Left lobe of liver (tissue), 2 donors: Measurements from ENCODE around the gene RBFOX1. TPM values are rescaled to one million over a fixed set of nuclear protein-coding genes. Genes with fewer than 3 reads are reported as not detected.

ENCODE experiments used
- ATAC-seq: fragments of 200-7000 bp; cut with Tn5 transposase; one replicate; pipeline ENCODE4 v1.9.1; 2020; ENCODE audit warnings: mild to moderate bottlenecking, moderate library complexity
- DNase-seq: peaks from one replicate; pipeline ENCODE4 v3.0.0-alpha.2; 2020; ENCODE audit warnings: low spot score
- total RNA-seq: library from RNA; stranded (reverse); gene quantifications from one replicate; pipeline ENCODE4 v1.2.1, GENCODE V29; 2021
- donor health status: DM: no; HTN: no; CAD: no; lungs with moderate emphysema.
- donor health status: DM: no; HTN: yes; CAD: no.

Gene RBFOX1
- total RNA-seq, 1 donor from 2014 or later = not detected

GRCh38 chr16:7581175-7581574, 248.5 kb downstream of the RBFOX1 start:
- no peak for ATAC-seq
- no peak for DNase-seq

GRCh38 chr16:7583396-7583795, 250.8 kb downstream of the RBFOX1 start:
- no peak for ATAC-seq
- no peak for DNase-seq

- ATAC-seq = no peak
These were observed 251.9 kb downstream of the RBFOX1 start for GRCh38 chr16:7584561-7584960.

DNA sequence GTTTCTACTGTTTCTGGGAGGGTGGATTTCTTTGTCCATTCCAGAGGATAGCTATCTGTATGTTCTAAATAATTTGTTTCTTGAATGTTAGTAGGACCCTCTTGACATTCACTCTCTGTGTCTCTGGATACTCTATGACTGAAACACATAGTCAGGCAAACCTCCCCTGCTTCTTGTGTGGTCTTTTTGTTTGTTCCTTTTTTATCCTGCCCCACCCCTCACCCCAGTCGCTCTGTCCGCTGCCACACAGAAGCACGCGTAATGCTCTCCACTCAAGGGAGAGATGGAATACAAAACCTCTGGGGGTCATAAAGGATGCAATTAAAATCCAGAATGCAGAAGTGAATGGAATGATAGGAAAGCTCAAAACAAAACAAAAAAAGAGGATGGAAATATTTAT, 253.1 kb downstream of the RBFOX1 start:
- ATAC-seq = no peak
- DNase-seq = no peak

More at GRCh38 chr16:7584561-7584960, 251.9 kb downstream of the RBFOX1 start:
- DNase-seq = no peak

DNA sequence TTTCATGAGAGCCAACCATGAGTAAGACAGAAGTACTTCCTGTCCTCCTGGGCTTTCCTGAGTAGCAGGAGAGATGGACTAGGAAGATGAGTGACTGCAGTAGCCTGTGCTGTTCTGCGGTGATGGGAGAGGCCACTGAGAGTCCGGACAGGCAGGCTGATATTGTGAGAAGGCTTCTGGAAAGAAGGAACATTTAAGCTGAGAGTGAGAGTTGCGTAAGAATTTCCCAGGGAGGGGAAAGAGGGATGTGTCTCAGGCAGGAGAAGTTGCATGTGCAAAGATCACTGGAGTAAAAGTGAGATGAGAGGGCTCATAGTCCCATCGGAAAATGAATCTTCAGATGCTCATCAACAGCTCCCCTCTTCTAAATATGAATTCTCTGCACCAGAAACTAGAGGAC, 258.3 kb downstream of the RBFOX1 start:
- ATAC-seq (no peak), DNase-seq (no peak)

GRCh38 chr16:7596308-7596707, 263.7 kb downstream of the RBFOX1 start:
- ATAC-seq = no peak
- DNase-seq = no peak

DNA sequence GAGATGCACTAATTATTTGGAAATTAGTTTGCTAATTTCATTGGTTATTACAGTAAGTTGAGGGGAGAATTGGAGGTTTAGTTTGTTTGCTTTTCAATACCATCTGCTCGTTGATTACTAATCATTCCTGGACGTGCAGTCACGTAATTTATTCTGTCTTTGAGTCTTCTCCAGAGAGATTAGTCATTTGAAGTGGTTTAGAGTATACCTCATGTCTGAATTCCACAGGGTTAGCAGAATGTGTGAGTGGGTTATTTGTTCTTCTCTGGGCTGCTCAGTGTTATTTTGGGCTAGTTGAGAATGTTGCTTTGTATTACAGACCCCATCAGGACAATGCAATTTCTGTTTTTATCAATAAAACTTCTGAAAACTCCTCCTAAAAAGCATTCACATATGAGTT, 265.0 kb downstream of the RBFOX1 start:
- no peak for DNase-seq

DNA sequence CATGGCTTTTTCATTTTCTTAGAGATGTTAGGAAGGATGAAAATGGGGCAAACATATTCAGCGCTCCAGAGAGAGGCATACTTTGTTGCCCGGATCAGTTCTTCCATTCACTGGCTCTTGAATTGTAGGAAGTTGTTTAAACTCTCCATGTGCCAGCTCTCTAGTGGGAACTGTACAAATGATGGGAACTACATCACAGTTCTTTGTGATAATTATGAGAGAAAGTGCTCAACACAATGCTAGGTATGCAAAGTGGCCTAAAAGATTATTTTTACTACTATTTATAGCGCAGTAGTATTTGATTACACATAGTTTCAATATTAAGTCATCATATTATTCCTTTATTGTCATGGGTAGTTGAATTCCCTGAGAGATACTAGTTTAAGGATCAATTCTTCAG, 268.5 kb downstream of the RBFOX1 start:
- DNase-seq (no peak), ATAC-seq (no peak)

More for the DNA sequence above, 265.0 kb downstream of the RBFOX1 start:
- no peak for ATAC-seq

DNA sequence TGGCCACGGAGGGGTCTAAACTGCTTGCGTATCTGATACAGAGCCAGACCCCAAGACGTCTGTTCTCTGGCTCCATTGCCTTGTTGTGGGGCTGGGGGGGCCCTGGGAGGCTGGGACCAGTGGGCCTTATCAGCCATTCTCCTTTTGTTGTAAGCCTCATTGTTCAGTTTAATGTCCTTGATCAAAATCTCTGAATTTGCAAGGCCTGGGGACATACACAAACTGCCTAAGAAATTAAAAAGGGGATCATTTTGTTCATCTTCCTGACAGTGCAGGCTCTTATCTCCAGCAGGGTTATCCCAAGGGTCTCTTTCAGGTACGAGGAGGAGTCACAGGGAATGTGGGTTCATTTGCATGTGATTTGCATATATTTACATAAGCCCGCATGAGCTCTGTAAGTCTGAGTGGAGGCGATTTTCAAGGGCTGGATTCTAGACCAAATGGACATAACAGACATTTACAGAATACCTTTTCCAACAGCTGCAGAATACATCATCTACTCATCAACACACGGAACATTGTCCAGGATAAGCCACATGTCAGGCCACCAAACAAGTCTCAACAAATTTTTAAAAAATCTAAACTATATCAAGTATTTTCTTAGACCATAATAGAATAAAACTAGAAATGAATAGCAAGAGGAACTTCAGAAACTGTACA, 269.8 kb downstream of the RBFOX1 start:
- ATAC-seq = no peak
- DNase-seq = no peak

DNA sequence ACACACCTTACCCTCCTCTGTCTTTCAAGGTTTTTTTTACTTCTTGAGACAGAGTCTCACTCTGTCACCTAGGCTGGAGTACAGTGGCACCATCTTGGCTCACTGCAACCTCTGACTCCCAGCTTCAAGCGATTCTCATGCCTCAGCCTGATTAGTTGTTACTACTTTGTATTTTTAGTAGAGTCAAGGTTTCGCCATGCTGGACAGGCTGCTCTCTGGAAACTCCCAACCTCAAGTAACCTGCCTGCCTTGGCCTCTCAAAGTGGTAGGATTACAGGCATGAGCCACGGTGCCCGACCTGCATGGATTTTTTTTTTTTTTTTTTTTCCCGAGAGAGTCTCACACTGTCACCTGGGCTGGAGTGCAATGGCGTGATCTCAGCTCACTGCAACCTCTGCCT, 273.2 kb downstream of the RBFOX1 start:
- no peak for DNase-seq
- no peak for ATAC-seq

- ATAC-seq (no peak), DNase-seq (no peak)
These were observed 280.0 kb downstream of the RBFOX1 start for GRCh38 chr16:7612671-7613070.

DNA sequence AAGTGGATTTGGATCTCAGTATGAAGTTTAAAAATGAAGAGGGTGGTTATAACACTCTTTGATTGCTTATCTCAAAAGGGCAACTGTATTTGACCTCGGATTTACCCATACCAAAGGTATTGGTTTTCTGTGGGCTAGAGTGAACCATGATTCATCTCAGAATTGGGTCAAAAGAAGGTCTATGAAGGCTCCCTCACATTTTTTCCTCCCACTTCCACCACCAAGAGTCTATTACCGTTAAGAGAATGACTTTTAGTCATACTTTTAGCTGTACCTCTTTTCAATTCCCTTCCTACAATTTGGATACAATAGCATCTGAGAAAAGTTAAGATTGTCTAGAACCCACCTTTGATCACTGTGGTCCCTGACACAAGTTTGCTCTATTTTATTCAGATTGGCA, 280.9 kb downstream of the RBFOX1 start:
- no peak for DNase-seq
- ATAC-seq = no peak

DNA sequence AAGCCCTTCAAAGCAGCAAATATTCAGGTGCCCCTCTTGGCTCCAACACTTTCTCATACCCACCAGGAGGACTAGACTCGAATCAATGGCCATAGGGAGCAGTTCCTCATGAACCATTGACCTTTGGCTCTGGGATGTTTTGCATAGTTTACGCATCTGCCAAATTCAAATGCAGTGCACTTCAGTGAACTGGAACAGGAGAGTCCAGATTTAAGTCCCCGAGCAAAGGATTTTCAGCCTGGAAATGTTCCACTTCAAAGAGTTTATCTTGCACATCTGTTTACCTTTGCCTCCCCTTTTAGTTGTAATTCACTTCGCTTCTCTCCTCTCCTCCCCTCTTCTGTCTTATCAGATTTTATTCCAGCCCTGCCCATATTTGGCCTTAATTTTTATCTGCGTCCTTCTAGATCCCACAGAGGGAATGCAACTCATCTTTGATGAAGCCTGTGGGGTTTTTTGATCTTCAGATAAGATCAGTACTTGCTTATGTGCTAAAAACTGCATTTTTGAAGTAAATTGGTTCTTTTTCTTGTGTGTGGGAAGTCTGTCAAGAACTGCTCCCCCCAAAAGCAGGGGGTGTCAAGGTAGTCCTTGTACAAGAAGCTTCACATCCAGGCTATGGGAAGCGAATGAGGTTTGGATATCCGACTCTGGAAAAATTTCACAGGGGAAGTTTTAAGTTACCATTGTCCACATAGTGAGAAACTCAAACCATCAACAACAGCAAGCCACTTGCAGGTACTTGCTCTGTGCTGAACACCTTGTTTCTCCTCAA, 281.6 kb downstream of the RBFOX1 start:
- no peak for DNase-seq

GRCh38 chr16:7615565-7615964, 282.9 kb downstream of the RBFOX1 start:
- ATAC-seq = no peak
- DNase-seq = no peak

More for the DNA sequence above, 281.6 kb downstream of the RBFOX1 start:
- no peak for ATAC-seq

- ATAC-seq (no peak), DNase-seq (no peak)
These were observed 292.5 kb downstream of the RBFOX1 start for GRCh38 chr16:7624871-7625766.

- DNase-seq = no peak
- no peak for ATAC-seq
These were observed 296.3 kb downstream of the RBFOX1 start for GRCh38 chr16:7628981-7629380.

DNA sequence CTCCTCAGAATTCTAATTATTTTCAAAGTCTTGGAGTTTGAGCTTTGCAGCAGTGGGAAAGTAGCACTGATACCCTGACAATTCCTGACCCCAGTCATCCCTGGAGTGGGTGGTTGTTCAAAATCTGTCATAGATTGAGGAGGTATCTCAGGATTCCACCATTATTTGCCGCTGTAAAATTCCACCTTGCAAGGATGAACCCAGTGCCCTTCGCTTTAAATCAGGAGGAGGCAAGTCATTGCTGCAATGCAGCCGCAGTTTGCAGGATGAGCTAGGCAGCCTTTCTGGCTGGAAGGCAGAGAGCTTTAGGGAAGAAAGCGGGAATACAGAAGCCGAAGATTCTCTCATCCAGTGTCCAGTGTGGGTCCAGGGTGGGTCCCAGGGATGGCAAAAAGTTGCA, 296.9 kb downstream of the RBFOX1 start:
- no peak for ATAC-seq

GRCh38 chr16:7637446-7637845, 304.8 kb downstream of the RBFOX1 start:
- no peak for DNase-seq
- no peak for ATAC-seq

More for the DNA sequence above, 296.9 kb downstream of the RBFOX1 start:
- no peak for DNase-seq

GRCh38 chr16:7638306-7638705, 305.7 kb downstream of the RBFOX1 start:
- ATAC-seq = no peak
- no peak for DNase-seq

DNA sequence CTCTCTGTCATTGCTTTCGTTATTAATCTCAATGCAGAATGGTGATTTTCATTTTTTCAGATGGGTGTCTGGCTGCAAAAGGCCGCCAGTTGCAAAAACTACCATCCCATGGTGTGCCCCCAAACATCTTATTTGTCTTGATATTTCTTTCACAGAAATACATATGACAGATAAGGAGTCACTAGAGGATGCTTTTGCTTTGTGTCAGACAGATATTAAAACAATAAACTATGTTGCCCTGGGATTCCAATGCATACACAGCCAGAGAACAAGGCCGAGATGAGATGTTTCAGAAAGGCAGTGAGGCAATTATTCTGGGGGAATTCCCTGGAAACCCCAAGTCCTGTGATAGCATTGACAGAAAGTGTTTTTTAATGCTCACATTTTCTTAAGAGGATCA, 307.7 kb downstream of the RBFOX1 start:
- DNase-seq (no peak), ATAC-seq (no peak)

GRCh38 chr16:7644176-7644575, 311.5 kb downstream of the RBFOX1 start:
- no peak for ATAC-seq
- no peak for DNase-seq
